Adrenal gland (tissue), 5 donors: Measurements from ENCODE around the gene KIF2C.

Source experiments
- POLR2A ChIP-seq, 2 donors: fragments of 450-650 bp; IDR thresholded peaks; one replicate each; pipeline ENCODE4 v1.6.1; 2017; ENCODE audit warnings: antibody characterized with exemption in 2 of 2, mild to moderate bottlenecking in 2 of 2, moderate library complexity in 1 of 2
- TF ChIP-seq, protein P1 (sequence below), 6 experiments: fragments of 450-650 bp in 4 of 6; fragments of 200-600 bp in 2 of 6; sonication (generic) in 1 of 6; IDR thresholded peaks; 1 replicate in 5 of 6; 2 replicates in 1 of 6; pipeline versions ENCODE4 v1.5.1 to v1.8.0; 2016 to 2021; ENCODE audit warnings: antibody characterized with exemption in 6 of 6, mild to moderate bottlenecking in 2 of 6, moderate library complexity in 1 of 6
- donor health status: DM: no; HTN: no; CAD: no.

DNA sequence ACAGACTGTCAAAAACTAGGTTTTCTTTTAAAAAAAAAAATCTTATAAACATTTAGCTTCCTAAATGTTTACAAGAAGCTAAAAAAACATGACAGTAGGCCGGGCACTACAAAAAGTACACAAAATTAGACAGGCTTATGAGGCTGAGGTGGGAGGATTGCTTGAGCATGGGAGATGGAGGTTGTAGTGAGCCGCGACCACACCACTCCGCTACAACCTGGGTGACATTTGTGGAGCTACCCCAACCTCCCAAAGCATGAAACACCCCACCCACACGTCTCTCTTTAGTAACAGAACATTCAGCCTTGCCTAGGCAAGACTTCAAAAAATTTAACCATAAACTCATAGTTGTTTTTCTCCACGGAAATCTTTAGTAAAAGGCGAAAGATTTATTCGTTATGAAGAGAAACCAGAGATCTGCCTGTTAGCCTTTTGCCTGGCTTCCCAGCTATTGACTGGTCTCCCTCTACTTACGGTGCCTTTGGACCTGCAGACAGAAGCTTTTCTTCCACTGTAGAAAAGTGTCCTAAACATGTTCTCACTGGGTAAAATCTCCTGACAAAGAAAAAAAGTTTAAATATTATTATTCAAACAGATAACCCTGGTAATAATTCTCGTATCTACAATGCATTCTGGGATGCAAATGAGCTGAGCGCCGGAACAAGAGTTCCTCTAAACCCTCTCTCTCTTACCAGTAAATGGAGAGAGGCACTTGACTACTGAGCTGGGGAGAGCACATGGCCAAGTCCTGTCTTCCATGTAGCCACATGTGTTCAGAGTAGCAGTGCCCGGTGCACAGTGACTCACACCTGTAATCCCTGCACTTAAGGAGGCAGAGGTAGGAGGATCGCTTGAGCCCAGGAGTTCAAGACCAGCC lies 17.9 kb upstream of the KIF2C start:
- TF ChIP-seq, protein P1, sequence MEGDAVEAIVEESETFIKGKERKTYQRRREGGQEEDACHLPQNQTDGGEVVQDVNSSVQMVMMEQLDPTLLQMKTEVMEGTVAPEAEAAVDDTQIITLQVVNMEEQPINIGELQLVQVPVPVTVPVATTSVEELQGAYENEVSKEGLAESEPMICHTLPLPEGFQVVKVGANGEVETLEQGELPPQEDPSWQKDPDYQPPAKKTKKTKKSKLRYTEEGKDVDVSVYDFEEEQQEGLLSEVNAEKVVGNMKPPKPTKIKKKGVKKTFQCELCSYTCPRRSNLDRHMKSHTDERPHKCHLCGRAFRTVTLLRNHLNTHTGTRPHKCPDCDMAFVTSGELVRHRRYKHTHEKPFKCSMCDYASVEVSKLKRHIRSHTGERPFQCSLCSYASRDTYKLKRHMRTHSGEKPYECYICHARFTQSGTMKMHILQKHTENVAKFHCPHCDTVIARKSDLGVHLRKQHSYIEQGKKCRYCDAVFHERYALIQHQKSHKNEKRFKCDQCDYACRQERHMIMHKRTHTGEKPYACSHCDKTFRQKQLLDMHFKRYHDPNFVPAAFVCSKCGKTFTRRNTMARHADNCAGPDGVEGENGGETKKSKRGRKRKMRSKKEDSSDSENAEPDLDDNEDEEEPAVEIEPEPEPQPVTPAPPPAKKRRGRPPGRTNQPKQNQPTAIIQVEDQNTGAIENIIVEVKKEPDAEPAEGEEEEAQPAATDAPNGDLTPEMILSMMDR (IDR thresholded peaks at IDR 0.05) = no peak
- peak; percentile 86 to 99 for TF ChIP-seq POLR2A (IDR thresholded peaks at IDR 0.05)
